Stomach (tissue), 9 donors: ENCODE data around the gene TTYH3. TPM values are rescaled to one million over a fixed set of nuclear protein-coding genes. Genes with fewer than 3 reads are reported as not detected.

Experiments used
- DNase-seq, 2 donors: peaks; one replicate each; pipeline versions ENCODE4 v3.0.0 to v3.0.0-alpha.2; 2013 to 2019
- H3K27ac ChIP-seq, 5 donors: fragments of 200-600 bp in 4 of 5; sonication (generic) in 4 of 5; one replicate each; pipeline ENCODE4 v1.5.1; 2013 to 2019; ENCODE audit warnings: mild to moderate bottlenecking in 1 of 5, moderate library complexity in 1 of 5
- H3K27me3 ChIP-seq, 3 donors: fragments of 200-600 bp; sonication (generic); one replicate each; pipeline ENCODE4 v1.5.1; 2017 to 2019; ENCODE audit warnings: mixed run types in 1 of 3
- H3K36me3 ChIP-seq, 4 donors: fragments of 200-600 bp; sonication (generic); 1 replicate in 3 of 4; 2 replicates in 1 of 4; pipeline ENCODE4 v1.5.1; 2016 to 2019
- H3K4me1 ChIP-seq, 4 donors: fragments of 200-600 bp; sonication (generic); one replicate each; pipeline ENCODE4 v1.5.1; 2016 to 2019
- H3K4me3 ChIP-seq, 4 donors: fragments of 200-600 bp; sonication (generic) in 3 of 4; one replicate each; pipeline ENCODE4 v1.5.1; 2016 to 2019; ENCODE audit warnings: mild to moderate bottlenecking in 1 of 4
- H3K9me3 ChIP-seq, 4 donors: fragments of 200-600 bp; sonication (generic); one replicate each; pipeline ENCODE4 v1.5.1; 2016 to 2019
- CTCF ChIP-seq, 7 experiments: fragments of 450-650 bp in 4 of 7; fragments of 200-600 bp in 3 of 7; sonication (generic) in 3 of 7; IDR thresholded peaks; one replicate each; pipeline ENCODE4 v1.5.1; 2016 to 2019; ENCODE audit warnings: antibody characterized with exemption in 7 of 7, control low read depth in 2 of 7, mild to moderate bottlenecking in 1 of 7
- EP300 ChIP-seq: sonication (generic); formaldehyde crosslinking; IDR thresholded peaks from one replicate; pipeline ENCODE4 v1.6.1; 2017; ENCODE audit warnings: antibody characterized with exemption
- POLR2A ChIP-seq, 4 donors: fragments of 450-650 bp; IDR thresholded peaks; one replicate each; pipeline ENCODE4 v1.6.1; 2016; ENCODE audit warnings: antibody characterized with exemption in 4 of 4, control low read depth in 2 of 4, mild to moderate bottlenecking in 1 of 4, moderate library complexity in 1 of 4
- POLR2AphosphoS5 ChIP-seq, 3 donors: sonication (generic); formaldehyde crosslinking; IDR thresholded peaks; one replicate each; pipeline ENCODE4 v1.6.1; 2016; ENCODE audit warnings: antibody characterized with exemption in 3 of 3
- WGBS, 5 donors: extraction: QIAGEN DNeasy Blood & Tissue Kit in 3 of 5; methylation state at CpG; one replicate each; pipeline versions ENCODE4 v1.1.5 to v1.1.7; 2013 to 2018; 5-methylcytosine and 5-hydroxymethylcytosine counted together
- intact Hi-C: fragments of 100-400 bp; cut with DNase I; formaldehyde crosslinking; loops from one replicate; pipeline ENCODE4 v1.15.1; 2023; ENCODE audit warnings: low total_unique reads
- polyA plus RNA-seq, 3 donors: library from polyadenylated mRNA; stranded (reverse); fragments of 200-250 nt; gene quantifications; one replicate each; pipeline ENCODE4 v1.2.3, GENCODE V29; 2013
- total RNA-seq, 5 donors: library from RNA; depleted of rRNA; stranded (reverse); fragments of >200 nt; gene quantifications; one replicate each; pipeline versions ENCODE4 v1.1.0 to v1.2.3, GENCODE V29; 2014 to 2016
- donor health status: healthy with polysubstance abuse.
- donor health status: Bipolar disorder and iron deficiency.
- donor health status: healthy.

The TTYH3 gene
- total and polyA plus RNA-seq, 8 donors, result 4.1 to 79.1 (median 16.2) TPM

DNA sequence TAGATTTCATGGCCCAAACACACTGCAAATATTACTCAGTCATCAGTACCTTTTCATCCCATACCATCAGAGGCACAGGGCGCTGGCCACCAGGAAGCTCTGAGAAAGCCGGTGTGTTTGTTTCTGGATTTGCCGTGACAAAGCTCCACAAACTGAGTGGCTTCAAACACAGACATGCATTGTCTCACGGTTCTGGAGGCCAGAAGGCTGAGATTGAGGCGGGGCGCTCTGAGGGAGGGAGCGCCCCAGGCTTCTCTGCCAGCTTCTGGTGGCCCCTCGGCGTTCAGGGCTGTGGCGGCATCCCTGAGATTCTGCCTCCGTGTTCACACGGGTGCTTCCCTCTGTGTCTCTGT lies 3.7 kb upstream of the TTYH3 start:
- WGBS, 5 donors, result 43 to 71% (median 53%) methylated on average over 12 of the region's 12 CpGs
- H3K4me1 ChIP-seq, result peaks cover 26 to 47% (median 40%) of the 10 kb centered on the region in 4 donors
- no peaks in the 10 kb centered on the region for H3K9me3 ChIP-seq
- no peaks in the 10 kb centered on the region for H3K27me3 ChIP-seq
- H3K36me3 ChIP-seq, result no peaks in the 10 kb centered on the region
- peak in 1 of 2 donors; percentile 62 for DNase-seq
- no peak overlapping the region for H3K27ac ChIP-seq
- no peak overlapping the region for H3K4me3 ChIP-seq
- intact Hi-C loops, result no loop called here
- TF ChIP-seq POLR2A (IDR thresholded peaks at IDR 0.05) (no peak), EP300 (no peak), CTCF (IDR thresholded peaks at IDR 0.05) (no peak), POLR2AphosphoS5 (IDR thresholded peaks at IDR 0.05) (no peak)

DNA sequence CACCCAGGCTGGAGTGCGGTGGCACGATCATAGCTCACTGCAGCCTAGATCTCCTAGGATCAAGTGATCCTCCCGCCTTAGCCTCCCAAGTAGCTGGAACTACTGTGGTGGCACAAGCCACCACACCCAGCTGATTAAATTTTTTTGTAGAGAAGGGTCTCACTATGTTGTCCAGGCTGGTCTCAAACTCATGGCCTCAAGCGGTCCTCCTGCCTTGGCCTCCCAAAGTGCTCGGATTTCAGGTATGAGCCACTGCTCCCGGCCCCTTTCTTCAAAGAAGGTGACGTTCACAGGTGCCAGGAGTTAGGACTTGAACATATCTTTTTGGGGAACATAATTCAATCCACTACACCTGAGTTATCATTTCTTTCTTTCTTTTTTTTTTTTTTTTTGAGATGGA lies 2.9 kb upstream of the TTYH3 start:
- Histone ChIP-seq H3K4me3 (no peak overlapping the region), H3K27ac (no peak overlapping the region), H3K9me3 (no peaks in the 10 kb centered on the region), H3K4me1 (peaks cover 34 to 47% (median 46%) of the 10 kb centered on the region in 4 donors), H3K27me3 (no peaks in the 10 kb centered on the region), H3K36me3 (no peaks in the 10 kb centered on the region)
- WGBS, 5 donors, result 87 to 96% (median 91%) methylated on average over 7 of the region's 7 CpGs
- TF ChIP-seq EP300 (no peak), CTCF (IDR thresholded peaks at IDR 0.05) (no peak), POLR2AphosphoS5 (IDR thresholded peaks at IDR 0.05) (no peak), POLR2A (IDR thresholded peaks at IDR 0.05) (no peak)
- DNase-seq, result no peak
- intact Hi-C loops, result no loop called here

GRCh38 chr7:2629746-2630681 lies 1.8 kb upstream of the TTYH3 start:
- Histone ChIP-seq H3K4me1 (peaks cover 41 to 58% (median 57%) of the 10 kb centered on the region in 4 donors), H3K9me3 (no peaks in the 10 kb centered on the region), H3K4me3 (no peak overlapping the region), H3K27ac (peak overlapping the region in 4 of 5 donors; percentile 49 to 73 (median 63)), H3K27me3 (no peaks in the 10 kb centered on the region), H3K36me3 (no peaks in the 10 kb centered on the region)
- peak in 1 of 2 donors; percentile 57 for DNase-seq
- TF ChIP-seq POLR2A (IDR thresholded peaks at IDR 0.05), result no peak
- TF ChIP-seq CTCF (IDR thresholded peaks at IDR 0.05), result no peak
- peak in 1 of 3 donors; percentile 46 for TF ChIP-seq POLR2AphosphoS5 (IDR thresholded peaks at IDR 0.05)
- TF ChIP-seq EP300, result no peak
- 45 to 56% (median 52%) methylated on average over 20 to 21 of the region's 21 CpGs for WGBS, 5 donors
- intact Hi-C loops, result no loop called here

DNA sequence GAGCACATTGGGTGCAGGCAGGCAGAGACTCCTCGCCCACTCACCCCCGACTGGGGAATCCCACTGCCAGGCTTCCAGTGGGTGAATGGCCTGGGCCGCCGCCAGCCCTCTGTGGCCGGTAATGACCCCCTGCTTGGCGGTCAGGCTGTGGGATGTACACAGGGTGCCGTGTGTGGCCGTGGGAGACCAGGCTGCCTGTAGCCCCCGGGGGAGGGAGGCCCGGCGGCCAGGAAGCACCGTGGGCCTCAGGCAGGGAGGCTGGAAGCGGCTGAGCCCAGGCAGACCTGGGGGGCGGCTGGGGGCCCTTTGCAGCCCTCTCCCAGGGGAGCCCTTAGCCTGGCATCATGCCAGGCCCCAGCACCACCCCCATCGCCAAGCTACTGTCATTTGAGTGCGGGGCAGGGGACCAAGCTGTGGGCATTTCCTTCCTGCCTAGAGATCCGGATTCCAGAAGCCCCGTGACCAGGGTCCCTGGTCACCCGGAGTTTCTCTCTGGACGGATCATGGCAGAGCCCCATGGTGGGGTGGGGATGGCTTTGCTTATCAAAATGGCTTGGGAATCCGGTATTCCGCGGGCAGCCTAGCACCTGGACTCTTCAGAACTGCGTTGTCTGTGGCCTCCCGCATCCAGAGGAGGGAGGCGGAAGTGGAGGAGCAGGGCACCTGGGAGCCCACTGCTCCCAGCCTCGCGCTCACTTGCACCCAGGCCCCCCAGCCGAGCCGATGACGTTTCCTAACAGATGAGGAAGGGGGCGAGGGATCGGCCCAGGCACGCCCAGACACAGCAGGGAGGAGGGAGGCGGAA lies 1.1 kb downstream of the TTYH3 start:
- Histone ChIP-seq H3K4me1 (peaks cover 41 to 77% (median 70%) of the 10 kb centered on the region in 4 donors), H3K4me3 (peak overlapping the region; percentile 74 to 95 (median 81)), H3K9me3 (no peaks in the 10 kb centered on the region), H3K27me3 (no peaks in the 10 kb centered on the region), H3K36me3 (no peaks in the 10 kb centered on the region), H3K27ac (peak overlapping the region; percentile 73 to 92 (median 85))
- peak; percentile 52 to 91 for DNase-seq
- WGBS, 5 donors, result 3 to 9% (median 4%) methylated on average over 20 to 35 of the region's 35 CpGs
- intact Hi-C loops, result no loop called here
- TF ChIP-seq POLR2A (IDR thresholded peaks at IDR 0.05), result no peak
- TF ChIP-seq POLR2AphosphoS5 (IDR thresholded peaks at IDR 0.05), result no peak
- TF ChIP-seq EP300, result no peak
- TF ChIP-seq CTCF (IDR thresholded peaks at IDR 0.05), result no peak
